ENCODE results near the gene BCAT1. TPM values are rescaled to one million over a fixed set of nuclear protein-coding genes. Genes with fewer than 3 reads are reported as not detected.
"Not testable (repeated sequence)": the region's sequence is repeated elsewhere in the genome, so short reads cannot be mapped to it uniquely, and the experiment has no call there.

Gene BCAT1
- total RNA-seq, 1 donor from 2014 or later = 5.8 TPM

DNA sequence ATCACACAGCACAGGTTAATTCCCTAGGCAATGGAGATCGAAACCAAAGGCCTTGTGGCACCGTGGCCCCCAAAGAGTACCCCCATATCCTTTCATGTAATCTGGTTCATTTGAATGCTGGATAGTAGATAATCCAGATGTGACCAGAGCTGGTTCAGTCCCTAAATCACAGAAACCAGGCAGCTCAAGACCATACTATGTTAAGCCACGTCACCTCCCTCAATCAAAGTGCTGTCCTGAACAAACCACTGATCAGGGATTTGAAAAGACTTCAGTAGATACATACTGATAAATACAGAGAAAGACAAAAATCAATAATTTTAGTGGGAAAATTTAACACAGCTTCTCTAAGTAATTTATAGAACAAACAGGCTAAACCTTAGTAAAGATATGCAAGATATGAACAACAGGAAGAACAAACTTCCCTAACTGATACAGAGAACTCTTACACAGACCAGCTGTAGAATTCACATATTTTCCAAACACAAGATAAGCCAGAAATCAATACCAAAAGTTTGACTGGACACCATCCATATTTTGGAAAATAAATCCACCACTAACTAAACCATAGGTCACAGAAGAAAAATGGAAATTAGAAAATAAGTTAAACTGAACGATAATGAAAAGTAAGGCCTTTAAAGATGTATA lies 67.1 kb downstream of the BCAT1 start:
- intact Hi-C loops (cut with DNase I) = no loop called here
- no peak for ATAC-seq
- no peak for DNase-seq (ENCODE audit: missing footprints)

- ATAC-seq (no peak), DNase-seq (ENCODE audit: missing footprints) (no peak)
- intact Hi-C loops (cut with DNase I) = no loop called here
Measured at GRCh38 chr12:24881227-24881626, 67.7 kb downstream of the BCAT1 start.

DNA sequence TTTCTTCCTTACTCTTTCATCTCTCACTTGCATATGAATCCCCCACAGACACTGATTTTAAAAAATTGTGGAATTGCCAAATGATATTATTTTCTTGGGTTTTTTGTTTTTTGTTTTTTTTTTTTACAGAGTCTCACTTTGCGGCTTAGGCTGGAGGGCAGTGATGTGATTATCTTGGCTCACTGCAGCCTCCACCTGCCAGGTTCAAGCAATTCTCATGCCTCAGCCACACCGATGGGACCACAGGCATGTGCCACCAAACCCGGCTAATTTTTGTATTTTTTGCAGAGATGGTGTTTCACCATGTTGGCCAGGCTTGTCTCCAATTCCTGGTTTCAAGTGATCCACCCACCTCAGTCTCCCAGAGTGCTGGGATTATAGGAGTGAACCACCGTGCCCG lies 68.2 kb downstream of the BCAT1 start:
- intact Hi-C loops (cut with DNase I) = no loop called here
- DNase-seq (ENCODE audit: missing footprints) = no peak
- ATAC-seq = no peak

DNA sequence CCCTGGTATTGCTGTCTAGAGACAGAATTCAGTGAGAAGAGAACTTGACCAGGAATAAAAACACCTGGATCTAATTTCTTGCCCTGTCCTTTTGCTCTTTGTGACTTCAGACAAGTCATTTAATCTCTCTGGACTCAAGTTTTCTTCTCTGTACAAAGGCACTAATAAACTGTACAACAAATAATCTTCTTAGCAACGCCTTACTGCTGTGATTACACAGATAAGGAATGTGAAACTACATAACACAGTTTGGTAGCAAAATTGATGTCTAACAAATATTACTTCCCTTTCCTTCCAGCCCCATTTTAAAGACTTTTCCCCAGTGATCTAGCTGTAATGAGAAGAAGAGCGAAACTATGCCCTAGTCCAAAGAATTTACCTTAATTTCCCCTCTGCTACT lies 69.3 kb downstream of the BCAT1 start:
- ATAC-seq = no peak
- intact Hi-C loops (cut with DNase I) = no loop called here
- DNase-seq (ENCODE audit: missing footprints) = no peak

- ATAC-seq (no peak), DNase-seq (ENCODE audit: missing footprints) (no peak)
- intact Hi-C loops (cut with DNase I) = no loop called here
Measured at GRCh38 chr12:24875014-24875413, 73.9 kb downstream of the BCAT1 start.

- intact Hi-C loops (cut with DNase I) = no loop called here
- no peak for DNase-seq (ENCODE audit: missing footprints)
- ATAC-seq = no peak
Measured at GRCh38 chr12:24872211-24872610, 76.7 kb downstream of the BCAT1 start.

DNA sequence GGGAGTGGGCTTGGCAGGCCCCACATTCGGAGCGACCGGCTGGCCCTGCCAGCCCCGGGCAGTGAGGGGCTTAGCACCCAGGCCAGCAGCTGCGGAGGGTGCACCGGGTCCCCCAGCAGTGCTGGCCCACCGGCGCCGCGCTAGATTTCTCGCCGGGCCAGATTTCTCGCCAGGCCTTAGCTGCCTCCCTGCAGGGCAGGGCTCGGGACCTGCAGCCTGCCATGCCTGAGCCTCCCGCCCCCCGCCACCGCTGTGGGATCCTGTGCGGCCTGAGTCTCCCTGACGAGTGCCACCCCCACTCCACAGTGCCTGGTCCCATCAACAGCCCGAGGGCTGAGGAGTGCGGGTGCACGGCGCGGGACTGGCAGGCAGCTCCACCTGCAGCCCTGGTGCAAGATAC lies 82.8 kb downstream of the BCAT1 start:
- DNase-seq (ENCODE audit: missing footprints) = peak; percentile 64
- not testable (repeated sequence) for ATAC-seq

GRCh38 chr12:24864796-24865125 lies 84.1 kb downstream of the BCAT1 start:
- no peak for DNase-seq (ENCODE audit: missing footprints)
- no peak for ATAC-seq
- intact Hi-C loops (cut with DNase I) = no loop called here

More for the DNA sequence above, 82.8 kb downstream of the BCAT1 start:
- intact Hi-C loops (cut with DNase I) = not testable (repeated sequence)

- DNase-seq (ENCODE audit: missing footprints) (no peak), ATAC-seq (no peak)
- intact Hi-C loops (cut with DNase I) = no loop called here
Measured at GRCh38 chr12:24861766-24862540, 86.9 kb downstream of the BCAT1 start.

DNA sequence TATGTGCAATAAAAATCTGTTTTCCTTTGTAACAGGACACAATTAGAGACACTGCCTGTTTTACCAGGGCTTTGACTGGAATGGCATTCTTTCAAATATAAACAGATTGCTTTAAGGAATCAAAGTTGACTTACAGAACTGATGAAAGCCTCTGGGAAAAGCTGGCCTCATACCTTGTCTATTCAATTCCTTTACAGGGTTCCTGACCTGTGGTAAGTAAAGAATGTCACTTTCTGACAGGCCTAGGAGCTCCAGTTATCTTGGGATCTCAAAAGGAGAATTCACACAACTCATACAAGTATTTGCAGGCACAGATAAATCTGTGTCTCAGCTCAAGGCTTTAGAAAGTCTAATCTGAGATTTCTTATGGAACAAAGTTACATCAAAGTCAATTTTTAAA lies 88.4 kb downstream of the BCAT1 start:
- DNase-seq (ENCODE audit: missing footprints) (no peak), ATAC-seq (no peak)
- intact Hi-C loops (cut with DNase I) = no loop called here

GRCh38 chr12:24856541-24856940 lies 92.4 kb downstream of the BCAT1 start:
- ATAC-seq = no peak
- intact Hi-C loops (cut with DNase I) = no loop called here

DNA sequence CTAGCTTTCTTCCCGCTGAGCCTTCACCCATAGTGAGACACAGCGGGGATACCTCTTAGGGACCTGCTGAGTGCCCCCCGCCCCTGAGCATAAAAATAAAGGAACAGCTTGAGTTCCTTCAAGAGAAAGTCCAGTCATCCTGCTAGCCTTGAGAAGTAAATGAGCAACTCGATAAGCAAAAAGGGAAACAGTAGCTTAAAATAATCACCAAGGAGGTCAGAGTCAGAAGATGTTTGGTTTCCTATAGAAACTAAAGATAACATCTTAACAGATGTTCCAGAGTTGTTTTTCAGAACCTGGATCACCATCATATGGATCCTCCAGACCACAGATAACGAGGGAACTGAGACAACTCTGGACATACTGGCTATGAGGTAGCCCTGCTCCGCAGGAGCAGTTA lies 94.0 kb downstream of the BCAT1 start:
- no peak for ATAC-seq
- DNase-seq (ENCODE audit: missing footprints) = no peak
- intact Hi-C loops (cut with DNase I) = no loop called here

More at GRCh38 chr12:24856541-24856940, 92.4 kb downstream of the BCAT1 start:
- no peak for DNase-seq (ENCODE audit: missing footprints)

DNA sequence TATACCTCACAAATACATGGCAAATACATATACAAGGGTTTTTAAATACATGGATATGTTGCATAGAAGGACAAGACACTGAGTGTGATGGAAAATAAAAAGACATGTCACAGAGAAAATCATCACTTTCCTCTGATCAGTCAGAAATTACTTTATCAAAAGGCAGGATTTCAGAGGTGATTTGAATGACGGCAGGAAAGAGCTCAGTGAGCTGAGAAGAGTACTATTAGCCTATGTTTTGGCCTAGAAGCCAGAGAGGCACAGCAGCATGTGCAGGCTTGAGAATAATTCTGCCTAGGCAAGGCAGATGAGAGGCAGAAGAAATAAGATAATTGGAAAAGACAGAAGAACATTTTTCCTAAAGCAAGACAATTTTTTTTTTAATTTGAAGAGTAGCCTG lies 94.9 kb downstream of the BCAT1 start:
- DNase-seq (ENCODE audit: missing footprints) (no peak), ATAC-seq (no peak)
- intact Hi-C loops (cut with DNase I) = no loop called here

- DNase-seq (ENCODE audit: missing footprints) (no peak), ATAC-seq (no peak)
- intact Hi-C loops (cut with DNase I) = no loop called here
Measured at GRCh38 chr12:24853588-24853987, 95.3 kb downstream of the BCAT1 start.

DNA sequence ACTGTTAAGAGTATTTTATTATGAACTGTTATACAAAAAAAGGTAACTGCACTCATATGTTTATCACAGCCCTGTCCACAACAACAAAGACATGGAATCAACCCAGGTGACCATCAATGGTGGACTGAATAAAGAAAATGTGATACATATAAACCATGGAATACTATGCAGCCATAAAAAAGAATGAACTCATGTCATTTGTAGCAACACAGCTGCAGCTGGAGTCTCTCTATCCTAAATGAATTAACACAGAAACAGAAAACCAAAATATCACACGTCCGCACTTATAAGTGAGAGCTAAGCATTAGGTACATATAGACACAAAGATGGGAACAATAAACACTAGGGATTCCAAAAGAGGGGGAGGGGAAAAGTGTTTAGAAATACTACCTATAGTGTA lies 95.8 kb downstream of the BCAT1 start:
- DNase-seq (ENCODE audit: missing footprints) (no peak), ATAC-seq (no peak)
- intact Hi-C loops (cut with DNase I) = no loop called here

GRCh38 chr12:24852420-24852819 lies 96.5 kb downstream of the BCAT1 start:
- no peak for DNase-seq (ENCODE audit: missing footprints)
- no peak for ATAC-seq
- intact Hi-C loops (cut with DNase I) = no loop called here

DNA sequence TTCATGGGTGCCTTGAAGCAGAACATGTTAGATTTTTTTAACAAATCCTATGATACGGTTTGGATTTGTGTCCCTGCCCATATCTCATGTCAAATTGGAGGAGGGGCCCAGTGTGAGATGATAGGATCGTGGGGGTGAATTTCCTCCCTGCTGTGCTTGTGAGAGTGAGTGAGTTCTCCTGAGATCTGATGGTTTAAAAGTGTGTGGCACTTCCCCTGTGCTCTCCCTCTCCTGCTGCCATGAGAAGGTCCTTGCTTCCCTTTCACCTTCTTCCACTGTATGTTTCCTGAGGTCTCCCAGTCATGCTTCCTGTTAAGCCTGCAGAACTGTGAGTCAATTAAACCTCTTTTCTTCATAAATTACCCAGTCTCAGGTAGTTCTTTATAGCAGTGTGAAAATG lies 97.0 kb downstream of the BCAT1 start:
- intact Hi-C loops (cut with DNase I); DNase-seq (ENCODE audit: missing footprints); ATAC-seq: not testable (repeated sequence)

DNA sequence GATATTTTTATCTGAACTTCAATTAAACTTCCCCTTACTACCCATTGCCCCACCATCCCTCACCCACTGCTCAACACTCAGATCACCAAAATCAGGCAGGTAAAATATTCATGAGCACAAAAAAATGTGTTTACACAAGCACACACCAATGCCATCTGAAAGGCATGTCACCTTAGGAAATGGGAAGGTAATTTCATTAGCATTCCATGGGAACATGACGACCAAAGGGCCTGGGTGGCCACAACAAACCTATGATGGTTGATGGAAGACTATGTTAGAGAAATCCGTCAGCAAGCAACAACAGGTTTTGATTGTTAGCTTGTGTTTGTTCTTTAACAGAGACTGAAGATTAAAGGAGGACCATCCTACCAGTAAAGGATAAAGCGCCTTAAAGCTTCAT lies 97.6 kb downstream of the BCAT1 start:
- DNase-seq (ENCODE audit: missing footprints) (no peak), ATAC-seq (no peak)
- intact Hi-C loops (cut with DNase I) = no loop called here

DNA sequence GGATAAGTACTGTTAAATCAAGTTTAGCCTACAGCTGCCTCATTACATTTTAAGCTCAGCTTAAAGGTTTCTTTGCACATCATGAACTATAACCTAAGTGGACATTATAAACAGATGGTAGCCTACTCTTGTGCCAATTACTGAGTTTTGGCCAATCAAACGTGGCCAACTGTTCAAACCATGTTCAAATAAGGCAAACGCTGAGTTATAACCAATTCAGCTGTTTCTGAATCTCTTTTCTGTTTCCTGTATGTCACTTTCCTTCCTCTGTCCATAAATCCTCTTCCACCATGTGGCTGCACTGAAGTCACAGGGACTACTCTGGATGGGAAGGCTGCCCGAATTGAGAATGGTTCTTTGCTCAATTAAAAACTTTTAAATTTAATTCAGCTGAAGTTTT lies 98.4 kb downstream of the BCAT1 start:
- DNase-seq (ENCODE audit: missing footprints) (no peak), ATAC-seq (no peak)
- intact Hi-C loops (cut with DNase I) = no loop called here

GRCh38 chr12:24848941-24849477 lies 99.9 kb downstream of the BCAT1 start:
- intact Hi-C loops (cut with DNase I) = no loop called here
- DNase-seq (ENCODE audit: missing footprints) (no peak), ATAC-seq (no peak)

Data from Right ventricle myocardium inferior (tissue), 1 donor.